Measurements from ENCODE around the gene NOX4. TPM values are rescaled to one million over a fixed set of nuclear protein-coding genes. Genes with fewer than 3 reads are reported as not detected.
"Not testable (repeated sequence)": the region's sequence is repeated elsewhere in the genome, so short reads cannot be mapped to it uniquely, and the experiment has no call there.

NOX4 gene
- total RNA-seq, 1 experiment from 2014 or later = 3.0 TPM

- H3K9me3 Mint-ChIP-seq; H2AFZ ChIP-seq (ENCODE audit: low read length); H4K5ac ChIP-seq (ENCODE audit: insufficient read length, low read depth, low read length); H2BK20ac ChIP-seq (ENCODE audit: low read depth, low read length, poor library complexity, severe bottlenecking); H3K14ac ChIP-seq (ENCODE audit: insufficient read depth, low read length); H3K27me3 ChIP-seq (ENCODE audit: insufficient read depth, low read length); H3K4me3 Mint-ChIP-seq; H3K56ac ChIP-seq (ENCODE audit: insufficient read length, low read depth, low read length); H2BK12ac ChIP-seq (ENCODE audit: insufficient read length, low read depth, low read length); H4K8ac ChIP-seq (replicated peaks; ENCODE audit: insufficient read length, low read depth, low read length); H2BK15ac ChIP-seq (ENCODE audit: low read depth, low read length); H3K27ac Mint-ChIP-seq; H2BK5ac ChIP-seq (ENCODE audit: insufficient read length, low read length); H3K4ac ChIP-seq (ENCODE audit: low read depth, low read length); H3K36me3 Mint-ChIP-seq (ENCODE audit: insufficient read depth in 1 of 3, low read depth in 3 of 3); H3K9me3 ChIP-seq (ENCODE audit: control insufficient read depth, low read depth, low read length); H2AK5ac ChIP-seq (ENCODE audit: insufficient read length, low read length); H3T11ph ChIP-seq (ENCODE audit: low read length); DNase-seq; H3K4me1 ChIP-seq (ENCODE audit: insufficient read depth, low read length); H3K79me1 ChIP-seq (ENCODE audit: insufficient read depth, low read depth, low read length, poor library complexity, severe bottlenecking); H4K91ac ChIP-seq (ENCODE audit: insufficient read length, low read depth, low read length); H3K9ac ChIP-seq (ENCODE audit: extremely low read depth, insufficient read length, low read length); H4K20me1 ChIP-seq (ENCODE audit: control insufficient read depth, insufficient read depth, insufficient read length); H3K4me2 ChIP-seq (ENCODE audit: insufficient read depth, insufficient read length, low read length); H3K18ac ChIP-seq (ENCODE audit: insufficient read length, low read depth, low read length); H3K23me2 ChIP-seq (ENCODE audit: insufficient read length, low read depth, low read length, poor library complexity, severe bottlenecking); H3K27me3 Mint-ChIP-seq (ENCODE audit: low read depth); H2BK120ac ChIP-seq (ENCODE audit: low read depth, low read length, poor library complexity, severe bottlenecking); H3K23ac ChIP-seq (ENCODE audit: insufficient read length, low read depth, low read length); H3K79me2 ChIP-seq (ENCODE audit: insufficient read depth, low read length); H3K27ac ChIP-seq (ENCODE audit: insufficient read length, low read depth, low read length): not testable (repeated sequence)
- peaks cover 6 to 13% of the 10 kb centered on the region in 2 experiments for H3K4me1 Mint-ChIP-seq
- no CpG with 5 or more reads among the region's 1 CpG for WGBS (ENCODE audit: extremely low coverage, insufficient read length, low lambda C conversion rate)
Observed at GRCh38 chr11:89303029-89303428, 188.1 kb downstream of the NOX4 start.

GRCh38 chr11:89295023-89295422 lies 196.2 kb downstream of the NOX4 start:
- H3K18ac ChIP-seq (ENCODE audit: insufficient read length, low read depth, low read length); H2BK15ac ChIP-seq (ENCODE audit: low read depth, low read length); H3K27me3 Mint-ChIP-seq (ENCODE audit: low read depth); H3K79me1 ChIP-seq (ENCODE audit: insufficient read depth, low read depth, low read length, poor library complexity, severe bottlenecking); H3K4me3 Mint-ChIP-seq; H3K9me3 ChIP-seq (ENCODE audit: control insufficient read depth, low read depth, low read length); H3K4me1 ChIP-seq (ENCODE audit: insufficient read depth, low read length); H3K14ac ChIP-seq (ENCODE audit: insufficient read depth, low read length); H3K4me2 ChIP-seq (ENCODE audit: insufficient read depth, insufficient read length, low read length); H2AFZ ChIP-seq (ENCODE audit: low read length); H3K27me3 ChIP-seq (ENCODE audit: insufficient read depth, low read length); H2BK20ac ChIP-seq (ENCODE audit: low read depth, low read length, poor library complexity, severe bottlenecking); H3T11ph ChIP-seq (ENCODE audit: low read length); H2BK120ac ChIP-seq (ENCODE audit: low read depth, low read length, poor library complexity, severe bottlenecking); H3K27ac ChIP-seq (ENCODE audit: insufficient read length, low read depth, low read length); H3K23ac ChIP-seq (ENCODE audit: insufficient read length, low read depth, low read length); H2BK12ac ChIP-seq (ENCODE audit: insufficient read length, low read depth, low read length); H3K9me3 Mint-ChIP-seq; H3K36me3 Mint-ChIP-seq (ENCODE audit: insufficient read depth in 1 of 3, low read depth in 3 of 3); H4K91ac ChIP-seq (ENCODE audit: insufficient read length, low read depth, low read length); H2AK5ac ChIP-seq (ENCODE audit: insufficient read length, low read length); H3K79me2 ChIP-seq (ENCODE audit: insufficient read depth, low read length); H3K9ac ChIP-seq (ENCODE audit: extremely low read depth, insufficient read length, low read length); H4K8ac ChIP-seq (replicated peaks; ENCODE audit: insufficient read length, low read depth, low read length); H3K4ac ChIP-seq (ENCODE audit: low read depth, low read length); H4K5ac ChIP-seq (ENCODE audit: insufficient read length, low read depth, low read length); H4K20me1 ChIP-seq (ENCODE audit: control insufficient read depth, insufficient read depth, insufficient read length); H3K23me2 ChIP-seq (ENCODE audit: insufficient read length, low read depth, low read length, poor library complexity, severe bottlenecking); H2BK5ac ChIP-seq (ENCODE audit: insufficient read length, low read length); H3K56ac ChIP-seq (ENCODE audit: insufficient read length, low read depth, low read length): not testable (repeated sequence)
- no CpG with 5 or more reads among the region's 7 CpGs for WGBS (ENCODE audit: extremely low coverage, insufficient read length, low lambda C conversion rate)
- Mint-ChIP-seq H3K27ac (peak overlapping the region in 1 of 3 experiments; percentile 70; a peak in 1 of 7 replicates), H3K4me1 (peaks cover 11 to 22% of the 10 kb centered on the region in 2 experiments)
- DNase-seq = peak; percentile 38
